ENCODE data around the gene CTNND1.

The CTNND1 gene

GRCh38 chr11:57868491-57868890 lies 106.9 kb downstream of the CTNND1 start:
- DNase-seq, result no peak

All from anterior cingulate cortex (tissue), 58 donors.